Memory B cell (primary cell): ENCODE results near the gene OSBPL7.

Experiments used
- ATAC-seq: fragments of 150-1000 bp; cut with Tn5 transposase; 2 replicates; pipeline ENCODE4 v1.10.0; 2021; ENCODE audit warnings: low read depth, mild to moderate bottlenecking, moderate library complexity
- DNase-seq, 2 donors: peaks; one replicate each; pipeline ENCODE4 v3.0.0; 2022; ENCODE audit warnings: low spot score in 2 of 2
- H3K27ac Mint-ChIP-seq: one replicate; pipeline ENCODE4 v1.8.0; 2022; ENCODE audit warnings: mild to moderate bottlenecking, moderate library complexity, mixed read lengths
- H3K27me3 Mint-ChIP-seq: one replicate; pipeline ENCODE4 v1.8.0; 2022; ENCODE audit warnings: mixed read lengths
- H3K36me3 Mint-ChIP-seq: one replicate; pipeline ENCODE4 v1.8.0; 2022; ENCODE audit warnings: mild to moderate bottlenecking, mixed read lengths
- H3K4me1 Mint-ChIP-seq: one replicate; pipeline ENCODE4 v1.8.0; 2022; ENCODE audit warnings: mixed read lengths
- H3K4me3 Mint-ChIP-seq: one replicate; pipeline ENCODE4 v1.8.0; 2022; ENCODE audit warnings: mild to moderate bottlenecking, moderate library complexity, mixed read lengths
- H3K9me3 Mint-ChIP-seq: one replicate; pipeline ENCODE4 v1.8.0; 2022; ENCODE audit warnings: mixed read lengths

The OSBPL7 gene

GRCh38 chr17:47823519-47823918, 1.9 kb upstream of the OSBPL7 start:
- H3K36me3 Mint-ChIP-seq, result peaks cover 18% of the 10 kb centered on the region
- no peak for DNase-seq
- no peak overlapping the region for H3K4me3 Mint-ChIP-seq

GRCh38 chr17:47822785-47823184, 1.2 kb upstream of the OSBPL7 start:
- no peak overlapping the region for H3K27ac Mint-ChIP-seq
- H3K27me3 Mint-ChIP-seq, result no peaks in the 10 kb centered on the region
- H3K4me3 Mint-ChIP-seq, result no peak overlapping the region
- H3K9me3 Mint-ChIP-seq, result no peaks in the 10 kb centered on the region
- peaks cover 24% of the 10 kb centered on the region for H3K4me1 Mint-ChIP-seq
- DNase-seq (no peak), ATAC-seq (no peak)
- peaks cover 17% of the 10 kb centered on the region for H3K36me3 Mint-ChIP-seq

More at GRCh38 chr17:47823519-47823918, 1.9 kb upstream of the OSBPL7 start:
- H3K27ac Mint-ChIP-seq, result no peak overlapping the region
- H3K4me1 Mint-ChIP-seq, result peaks cover 24% of the 10 kb centered on the region
- H3K9me3 Mint-ChIP-seq, result no peaks in the 10 kb centered on the region
- H3K27me3 Mint-ChIP-seq, result no peaks in the 10 kb centered on the region
- ATAC-seq, result no peak

GRCh38 chr17:47821031-47821423, 567 bp downstream of the OSBPL7 start:
- Mint-ChIP-seq H3K9me3 (no peaks in the 10 kb centered on the region), H3K4me3 (peak overlapping the region; percentile 99), H3K27me3 (no peaks in the 10 kb centered on the region), H3K36me3 (peaks cover 17% of the 10 kb centered on the region), H3K27ac (peak overlapping the region; percentile 85), H3K4me1 (peaks cover 24% of the 10 kb centered on the region)
- no peak for ATAC-seq
- DNase-seq, result no peak

- ATAC-seq (no peak), DNase-seq (no peak)
- Mint-ChIP-seq H3K4me1 (peaks cover 21% of the 10 kb centered on the region), H3K27ac (peak overlapping the region; percentile 85), H3K4me3 (peak overlapping the region; percentile 99), H3K27me3 (no peaks in the 10 kb centered on the region), H3K36me3 (peaks cover 15% of the 10 kb centered on the region), H3K9me3 (no peaks in the 10 kb centered on the region)
Observed at GRCh38 chr17:47820033-47820789, 1.4 kb downstream of the OSBPL7 start.

- H3K9me3 Mint-ChIP-seq, result no peaks in the 10 kb centered on the region
- H3K36me3 Mint-ChIP-seq, result peaks cover 17% of the 10 kb centered on the region
- no peak for ATAC-seq
- H3K27me3 Mint-ChIP-seq, result no peaks in the 10 kb centered on the region
- DNase-seq, result no peak
- H3K4me3 Mint-ChIP-seq, result no peak overlapping the region
- peaks cover 21% of the 10 kb centered on the region for H3K4me1 Mint-ChIP-seq
- H3K27ac Mint-ChIP-seq, result no peak overlapping the region
Observed at GRCh38 chr17:47819475-47819874, 2.1 kb downstream of the OSBPL7 start.

- peaks cover 15% of the 10 kb centered on the region for H3K36me3 Mint-ChIP-seq
- no peaks in the 10 kb centered on the region for H3K9me3 Mint-ChIP-seq
- H3K4me3 Mint-ChIP-seq, result no peak overlapping the region
- ATAC-seq (no peak), DNase-seq (no peak)
- H3K27ac Mint-ChIP-seq, result no peak overlapping the region
- peaks cover 20% of the 10 kb centered on the region for H3K4me1 Mint-ChIP-seq
- no peaks in the 10 kb centered on the region for H3K27me3 Mint-ChIP-seq
Observed at GRCh38 chr17:47818002-47818695, 3.4 kb downstream of the OSBPL7 start.

GRCh38 chr17:47816947-47817346, 4.6 kb downstream of the OSBPL7 start:
- H3K9me3 Mint-ChIP-seq, result no peaks in the 10 kb centered on the region
- H3K4me1 Mint-ChIP-seq, result peaks cover 17% of the 10 kb centered on the region
- ATAC-seq, result no peak

GRCh38 chr17:47816111-47816735, 5.4 kb downstream of the OSBPL7 start:
- no peaks in the 10 kb centered on the region for H3K27me3 Mint-ChIP-seq
- H3K27ac Mint-ChIP-seq, result no peak overlapping the region
- DNase-seq (no peak), ATAC-seq (no peak)
- peaks cover 13% of the 10 kb centered on the region for H3K4me1 Mint-ChIP-seq
- no peaks in the 10 kb centered on the region for H3K9me3 Mint-ChIP-seq
- no peak overlapping the region for H3K4me3 Mint-ChIP-seq
- peaks cover 28% of the 10 kb centered on the region for H3K36me3 Mint-ChIP-seq

More at GRCh38 chr17:47816947-47817346, 4.6 kb downstream of the OSBPL7 start:
- DNase-seq, result no peak
- Mint-ChIP-seq H3K27ac (no peak overlapping the region), H3K4me3 (no peak overlapping the region), H3K27me3 (no peaks in the 10 kb centered on the region), H3K36me3 (peaks cover 25% of the 10 kb centered on the region)

- ATAC-seq (no peak), DNase-seq (no peak)
- H3K4me3 Mint-ChIP-seq, result no peak overlapping the region
- H3K36me3 Mint-ChIP-seq, result peaks cover 34% of the 10 kb centered on the region
- no peak overlapping the region for H3K27ac Mint-ChIP-seq
- H3K9me3 Mint-ChIP-seq, result no peaks in the 10 kb centered on the region
- H3K4me1 Mint-ChIP-seq, result peaks cover 4% of the 10 kb centered on the region
- H3K27me3 Mint-ChIP-seq, result no peaks in the 10 kb centered on the region
Observed at GRCh38 chr17:47815106-47815918, 6.3 kb downstream of the OSBPL7 start.

- Mint-ChIP-seq H3K36me3 (peaks cover 40% of the 10 kb centered on the region), H3K4me1 (no peaks in the 10 kb centered on the region), H3K9me3 (no peaks in the 10 kb centered on the region), H3K27me3 (no peaks in the 10 kb centered on the region), H3K27ac (no peak overlapping the region), H3K4me3 (no peak overlapping the region)
- DNase-seq (no peak), ATAC-seq (no peak)
Observed at GRCh38 chr17:47813512-47814031, 8.0 kb downstream of the OSBPL7 start.

- DNase-seq, result no peak
- H3K9me3 Mint-ChIP-seq, result no peaks in the 10 kb centered on the region
- no peak for ATAC-seq
- no peaks in the 10 kb centered on the region for H3K27me3 Mint-ChIP-seq
- no peaks in the 10 kb centered on the region for H3K4me1 Mint-ChIP-seq
- H3K36me3 Mint-ChIP-seq, result peaks cover 41% of the 10 kb centered on the region
- H3K27ac Mint-ChIP-seq, result no peak overlapping the region
- H3K4me3 Mint-ChIP-seq, result no peak overlapping the region
Observed at GRCh38 chr17:47813077-47813476, 8.5 kb downstream of the OSBPL7 start.

GRCh38 chr17:47812146-47812920, 9.3 kb downstream of the OSBPL7 start:
- Mint-ChIP-seq H3K4me1 (no peaks in the 10 kb centered on the region), H3K4me3 (no peak overlapping the region), H3K27me3 (no peaks in the 10 kb centered on the region), H3K36me3 (peaks cover 44% of the 10 kb centered on the region), H3K9me3 (no peaks in the 10 kb centered on the region), H3K27ac (peak overlapping the region; percentile 10)
- no peak for DNase-seq
- ATAC-seq, result no peak

GRCh38 chr17:47811709-47812108, 9.9 kb downstream of the OSBPL7 start:
- H3K27me3 Mint-ChIP-seq, result no peaks in the 10 kb centered on the region
- no peaks in the 10 kb centered on the region for H3K4me1 Mint-ChIP-seq
- no peak for DNase-seq

More at GRCh38 chr17:47811709-47812108, 9.9 kb downstream of the OSBPL7 start:
- Mint-ChIP-seq H3K36me3 (peaks cover 43% of the 10 kb centered on the region), H3K27ac (no peak overlapping the region), H3K9me3 (no peaks in the 10 kb centered on the region), H3K4me3 (no peak overlapping the region)
- ATAC-seq, result no peak
